Measurements from ENCODE around the gene NTMT2. TPM values are rescaled to one million over a fixed set of nuclear protein-coding genes. Genes with fewer than 3 reads are reported as not detected.

NTMT2 gene
- total and polyA plus RNA-seq, 2 experiments from 2014 or later = not detected

GRCh38 chr1:170114906-170115305 is 30.9 kb upstream of the NTMT2 start:
- peak; percentile 60 for DNase-seq
- no peaks in the 10 kb centered on the region for H3K9me3 ChIP-seq (ENCODE audit: low read depth)
- H2AFZ ChIP-seq = no peak overlapping the region
- no peak overlapping the region for H3K4me2 ChIP-seq (ENCODE audit: unreplicated experiment)
- H3K27me3 ChIP-seq (replicated peaks; ENCODE audit: insufficient read depth) = no peaks in the 10 kb centered on the region
- no peaks in the 10 kb centered on the region for H3K4me1 ChIP-seq (ENCODE audit: insufficient read depth)
- no peaks in the 10 kb centered on the region for H3K79me2 ChIP-seq (ENCODE audit: insufficient read depth)
- H3K27ac ChIP-seq = no peak overlapping the region
- WGBS, 2 experiments (ENCODE audit: low coverage in 1 of 2, low lambda C conversion rate in 2 of 2, missing lambda C conversion rate in 2 of 2) = 34 to 45% methylated on average over 2 of the region's 2 CpGs
- H3K36me3 ChIP-seq (ENCODE audit: low read depth) = no peaks in the 10 kb centered on the region
- no peaks in the 10 kb centered on the region for H4K20me1 ChIP-seq (ENCODE audit: insufficient read depth)
- H3F3A ChIP-seq (ENCODE audit: insufficient read depth) = no peaks in the 10 kb centered on the region
- H3K4me3 ChIP-seq = no peak overlapping the region
- H3K9ac ChIP-seq = no peak overlapping the region
- in situ Hi-C loops (cut with MboI) = no loop called here
- no peaks in the 10 kb centered on the region for H3K9me2 ChIP-seq (ENCODE audit: insufficient read depth)
- no peak for TF ChIP-seq EZH2phosphoT487 (IDR thresholded peaks at IDR 0.05; ENCODE audit: insufficient read depth, low read depth)
- TF ChIP-seq EZH2 (IDR thresholded peaks at IDR 0.05; ENCODE audit: insufficient read depth, poor library complexity, severe bottlenecking) = no peak

GRCh38 chr1:170122366-170122765 is 23.4 kb upstream of the NTMT2 start:
- H3K79me2 ChIP-seq (ENCODE audit: insufficient read depth) = no peaks in the 10 kb centered on the region

DNA sequence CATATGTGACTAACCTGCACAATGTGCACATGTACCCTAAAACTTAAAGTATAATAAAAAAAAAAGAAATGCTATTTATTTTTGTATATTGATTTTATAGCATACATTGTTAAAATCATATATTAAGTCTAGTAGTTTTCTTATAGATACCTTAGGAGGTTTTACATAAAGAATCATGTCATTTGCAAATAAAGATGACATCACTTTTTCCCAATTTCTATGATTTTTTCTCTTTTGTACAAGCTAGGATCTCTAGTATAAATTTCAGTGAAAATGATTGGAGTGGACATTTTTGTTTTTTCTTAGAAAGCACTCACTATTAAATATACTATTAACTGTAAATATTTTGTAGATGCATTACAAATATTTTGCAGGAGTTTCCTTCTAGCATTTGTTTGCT is 20.5 kb upstream of the NTMT2 start:
- in situ Hi-C loops (cut with MboI) = no loop called here
- no peak overlapping the region for H3K4me3 ChIP-seq
- H3K9me3 ChIP-seq (ENCODE audit: low read depth) = no peaks in the 10 kb centered on the region
- H2AFZ ChIP-seq = no peak overlapping the region
- no peak overlapping the region for H3K27ac ChIP-seq
- no peaks in the 10 kb centered on the region for H4K20me1 ChIP-seq (ENCODE audit: insufficient read depth)
- TF ChIP-seq EZH2 (IDR thresholded peaks at IDR 0.05; ENCODE audit: insufficient read depth, poor library complexity, severe bottlenecking) = no peak
- no peak for TF ChIP-seq EZH2phosphoT487 (IDR thresholded peaks at IDR 0.05; ENCODE audit: insufficient read depth, low read depth)
- DNase-seq = no peak
- H3K4me1 ChIP-seq (ENCODE audit: insufficient read depth) = 0 out of 2 replicates have a peak, but pooled peaks cover 4% of the 10 kb centered on the region
- no peak overlapping the region for H3K4me2 ChIP-seq (ENCODE audit: unreplicated experiment)
- no peak overlapping the region for H3K9ac ChIP-seq
- H3K79me2 ChIP-seq (ENCODE audit: insufficient read depth) = no peaks in the 10 kb centered on the region
- H3F3A ChIP-seq (ENCODE audit: insufficient read depth) = 0 out of 2 replicates have a peak, but pooled peaks cover 9% of the 10 kb centered on the region
- H3K27me3 ChIP-seq (replicated peaks; ENCODE audit: insufficient read depth) = no peaks in the 10 kb centered on the region
- no peaks in the 10 kb centered on the region for H3K9me2 ChIP-seq (ENCODE audit: insufficient read depth)
- no peaks in the 10 kb centered on the region for H3K36me3 ChIP-seq (ENCODE audit: low read depth)

More at GRCh38 chr1:170122366-170122765, 23.4 kb upstream of the NTMT2 start:
- no peaks in the 10 kb centered on the region for H4K20me1 ChIP-seq (ENCODE audit: insufficient read depth)
- H3F3A ChIP-seq (ENCODE audit: insufficient read depth) = 0 out of 2 replicates have a peak, but pooled peaks cover 9% of the 10 kb centered on the region
- no peaks in the 10 kb centered on the region for H3K9me3 ChIP-seq (ENCODE audit: low read depth)
- H3K4me3 ChIP-seq = no peak overlapping the region
- H3K9ac ChIP-seq = no peak overlapping the region
- WGBS, 2 experiments (ENCODE audit: low coverage in 1 of 2, low lambda C conversion rate in 2 of 2, missing lambda C conversion rate in 2 of 2) = 95 to 96% methylated on average over 6 of the region's 6 CpGs
- H3K27me3 ChIP-seq (replicated peaks; ENCODE audit: insufficient read depth) = no peaks in the 10 kb centered on the region
- H2AFZ ChIP-seq = no peak overlapping the region
- H3K4me1 ChIP-seq (ENCODE audit: insufficient read depth) = 0 out of 2 replicates have a peak, but pooled peaks cover 4% of the 10 kb centered on the region
- in situ Hi-C loops (cut with MboI) = no loop called here
- H3K36me3 ChIP-seq (ENCODE audit: low read depth) = no peaks in the 10 kb centered on the region
- no peak overlapping the region for H3K4me2 ChIP-seq (ENCODE audit: unreplicated experiment)
- no peak overlapping the region for H3K27ac ChIP-seq
- no peak for DNase-seq
- TF ChIP-seq EZH2 (IDR thresholded peaks at IDR 0.05; ENCODE audit: insufficient read depth, poor library complexity, severe bottlenecking) (no peak), EZH2phosphoT487 (IDR thresholded peaks at IDR 0.05; ENCODE audit: insufficient read depth, low read depth) (no peak)
- no peaks in the 10 kb centered on the region for H3K9me2 ChIP-seq (ENCODE audit: insufficient read depth)

- Histone ChIP-seq H3K27me3 (replicated peaks; ENCODE audit: insufficient read depth) (no peaks in the 10 kb centered on the region), H3K79me2 (ENCODE audit: insufficient read depth) (no peaks in the 10 kb centered on the region), H3K9me2 (ENCODE audit: insufficient read depth) (no peaks in the 10 kb centered on the region), H3K27ac (peak overlapping the region; percentile 34), H2AFZ (no peak overlapping the region), H3K36me3 (ENCODE audit: low read depth) (no peaks in the 10 kb centered on the region), H4K20me1 (ENCODE audit: insufficient read depth) (no peaks in the 10 kb centered on the region), H3K9ac (no peak overlapping the region), H3K4me1 (ENCODE audit: insufficient read depth) (0 out of 2 replicates have a peak, but pooled peaks cover 4% of the 10 kb centered on the region), H3F3A (ENCODE audit: insufficient read depth) (0 out of 2 replicates have a peak, but pooled peaks cover 9% of the 10 kb centered on the region), H3K4me3 (no peak overlapping the region), H3K4me2 (ENCODE audit: unreplicated experiment) (peak overlapping the region; percentile 19), H3K9me3 (ENCODE audit: low read depth) (no peaks in the 10 kb centered on the region)
- TF ChIP-seq EZH2phosphoT487 (IDR thresholded peaks at IDR 0.05; ENCODE audit: insufficient read depth, low read depth) = no peak
- no peak for TF ChIP-seq EZH2 (IDR thresholded peaks at IDR 0.05; ENCODE audit: insufficient read depth, poor library complexity, severe bottlenecking)
- DNase-seq = peak; percentile 87
- in situ Hi-C loops (cut with MboI) = no loop called here
- WGBS, 2 experiments (ENCODE audit: low coverage in 1 of 2, low lambda C conversion rate in 2 of 2, missing lambda C conversion rate in 2 of 2) = 42 to 49% methylated on average over 4 of the region's 4 CpGs
Observed at GRCh38 chr1:170126696-170127095, 19.1 kb upstream of the NTMT2 start.

GRCh38 chr1:170131450-170131849 is 14.3 kb upstream of the NTMT2 start:
- DNase-seq = no peak
- 0 out of 2 replicates have a peak, but pooled peaks cover 4% of the 10 kb centered on the region for H3K4me1 ChIP-seq (ENCODE audit: insufficient read depth)
- H3K27me3 ChIP-seq (replicated peaks; ENCODE audit: insufficient read depth) = no peaks in the 10 kb centered on the region
- H3K9ac ChIP-seq = no peak overlapping the region
- H3K27ac ChIP-seq = no peak overlapping the region
- in situ Hi-C loops (cut with MboI) = no loop called here
- H4K20me1 ChIP-seq (ENCODE audit: insufficient read depth) = no peaks in the 10 kb centered on the region
- no peak overlapping the region for H3K4me2 ChIP-seq (ENCODE audit: unreplicated experiment)
- TF ChIP-seq EZH2 (IDR thresholded peaks at IDR 0.05; ENCODE audit: insufficient read depth, poor library complexity, severe bottlenecking) = no peak
- no peak for TF ChIP-seq EZH2phosphoT487 (IDR thresholded peaks at IDR 0.05; ENCODE audit: insufficient read depth, low read depth)
- H3K4me3 ChIP-seq = no peak overlapping the region
- WGBS, 2 experiments (ENCODE audit: low coverage in 1 of 2, low lambda C conversion rate in 2 of 2, missing lambda C conversion rate in 2 of 2) = 78 to 81% methylated on average over 6 of the region's 6 CpGs
- H3K36me3 ChIP-seq (ENCODE audit: low read depth) = no peaks in the 10 kb centered on the region
- no peak overlapping the region for H2AFZ ChIP-seq
- H3K79me2 ChIP-seq (ENCODE audit: insufficient read depth) = no peaks in the 10 kb centered on the region
- 0 out of 2 replicates have a peak, but pooled peaks cover 8% of the 10 kb centered on the region for H3F3A ChIP-seq (ENCODE audit: insufficient read depth)
- H3K9me2 ChIP-seq (ENCODE audit: insufficient read depth) = no peaks in the 10 kb centered on the region
- H3K9me3 ChIP-seq (ENCODE audit: low read depth) = no peaks in the 10 kb centered on the region
